GM21529 (cell line): ENCODE results near the gene MTHFR.
A peak's percentile ranks its signal among the peaks of the same experiment; 100 is the strongest.
"Not testable (repeated sequence)": the region's sequence is repeated elsewhere in the genome, so short reads cannot be mapped to it uniquely, and the experiment has no call there.

Experiments
- ATAC-seq: cut with Tn5 transposase; IDR thresholded peaks from one replicate; pipeline ENCODE4 v1.9.1; 2021; ENCODE audit not compliant: unreplicated experiment

Gene MTHFR

GRCh38 chr1:11833900-11834299 lies 28.1 kb upstream of the MTHFR start:
- no peak for ATAC-seq

GRCh38 chr1:11833497-11833896 lies 27.7 kb upstream of the MTHFR start:
- ATAC-seq: no peak

- no peak for ATAC-seq
Measured at GRCh38 chr1:11831945-11832725, 26.4 kb upstream of the MTHFR start.

GRCh38 chr1:11828511-11828910 lies 22.7 kb upstream of the MTHFR start:
- no peak for ATAC-seq

GRCh38 chr1:11826946-11827345 lies 21.2 kb upstream of the MTHFR start:
- no peak for ATAC-seq

- no peak for ATAC-seq
Measured at GRCh38 chr1:11825131-11825530, 19.4 kb upstream of the MTHFR start.

GRCh38 chr1:11823366-11824137 lies 17.8 kb upstream of the MTHFR start:
- no peak for ATAC-seq

GRCh38 chr1:11822091-11822490 lies 16.3 kb upstream of the MTHFR start:
- no peak for ATAC-seq

- ATAC-seq: no peak
Measured at GRCh38 chr1:11817192-11817591, 11.4 kb upstream of the MTHFR start.

- no peak for ATAC-seq
Measured at GRCh38 chr1:11813021-11813420, 7.3 kb upstream of the MTHFR start.

- no peak for ATAC-seq
Measured at GRCh38 chr1:11807133-11807532, 1.4 kb upstream of the MTHFR start.

- peak; percentile 35 for ATAC-seq
Measured at GRCh38 chr1:11806307-11806936, 658 bp upstream of the MTHFR start.

- ATAC-seq: no peak
Measured at GRCh38 chr1:11804666-11805421, 920 bp downstream of the MTHFR start.

- not testable (repeated sequence) for ATAC-seq
Measured at GRCh38 chr1:11803924-11804665, 1.7 kb downstream of the MTHFR start.

GRCh38 chr1:11802973-11803885 lies 2.5 kb downstream of the MTHFR start:
- ATAC-seq: peak; percentile 28

GRCh38 chr1:11802616-11802972 lies 3.2 kb downstream of the MTHFR start:
- ATAC-seq: no peak

- no peak for ATAC-seq
Measured at GRCh38 chr1:11800756-11801433, 4.9 kb downstream of the MTHFR start.

GRCh38 chr1:11800391-11800755 lies 5.4 kb downstream of the MTHFR start:
- no peak for ATAC-seq

- no peak for ATAC-seq
Measured at GRCh38 chr1:11799896-11800295, 5.9 kb downstream of the MTHFR start.
